NCI-H2107 treated with DMSO at 0.1 percent for 48 hours (cell line): ENCODE data around the gene ABCC8.
"Not testable (repeated sequence)": the region's sequence is repeated elsewhere in the genome, so short reads cannot be mapped to it uniquely, and the experiment has no call there.

Experiments
- DNase-seq: peaks from one replicate; lab custom pipeline; 2025; ENCODE audit not compliant: unreplicated experiment; lab: John Stamatoyannopoulos, UW

Gene ABCC8

DNA sequence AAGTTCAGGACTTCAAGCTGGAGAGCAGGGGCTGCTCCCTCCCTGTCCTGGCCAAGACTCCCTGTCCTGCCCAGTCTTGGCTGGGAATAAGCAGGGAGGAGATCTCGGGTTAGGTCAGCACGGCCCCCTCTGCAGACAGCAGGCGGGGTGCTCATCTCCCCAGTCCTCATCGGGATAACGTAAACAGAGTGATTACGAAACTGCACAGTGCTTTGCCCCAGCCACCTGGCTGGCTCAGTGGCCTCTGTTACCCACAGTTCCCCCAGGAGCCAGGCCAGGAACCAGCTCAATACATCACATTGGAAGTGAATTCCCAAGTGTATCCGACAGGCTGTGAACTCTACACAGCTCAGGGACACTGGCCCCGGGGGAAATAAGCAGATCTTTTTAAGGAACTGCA lies 45.5 kb downstream of the ABCC8 start:
- peak; percentile 43 for DNase-seq

DNA sequence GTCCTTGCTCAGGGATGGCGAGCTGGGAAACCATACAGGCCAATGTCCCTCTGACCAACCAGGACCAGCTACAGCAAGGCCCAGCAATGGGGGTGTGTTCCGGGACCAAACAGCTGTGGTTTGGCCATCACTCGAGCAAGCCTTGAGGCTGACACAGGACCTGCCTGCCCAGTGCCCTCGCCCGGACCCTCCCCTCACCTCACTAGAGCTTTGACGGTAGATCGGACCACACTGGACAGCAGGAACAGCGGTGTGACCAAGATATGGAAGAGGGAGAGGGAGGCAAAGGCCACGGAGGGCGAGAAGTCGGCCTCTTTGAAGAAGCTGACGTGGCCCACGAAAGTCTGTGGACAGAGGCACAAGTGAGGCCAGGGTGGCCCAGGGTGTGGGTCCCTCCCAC lies 46.0 kb downstream of the ABCC8 start:
- DNase-seq = no peak

DNA sequence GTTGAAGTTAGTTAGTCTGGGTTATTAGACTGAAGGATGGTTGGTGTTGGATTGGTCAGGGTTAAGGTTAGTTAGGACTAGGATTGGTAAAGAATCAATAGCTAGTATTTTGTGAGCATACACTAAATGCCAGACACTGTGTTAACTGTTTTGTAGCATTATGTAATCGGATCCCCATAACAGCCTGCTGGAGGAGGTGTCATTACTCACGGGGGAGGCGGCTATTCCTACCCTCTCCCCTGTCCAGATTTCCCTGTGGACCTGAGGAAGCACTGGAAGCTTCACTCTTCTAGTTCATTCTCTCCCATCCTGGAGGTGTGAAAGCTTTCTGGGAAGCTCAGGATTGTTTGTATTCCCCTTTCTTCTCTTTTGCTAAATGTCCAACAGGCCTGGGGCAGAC lies 47.7 kb downstream of the ABCC8 start:
- no peak for DNase-seq

DNA sequence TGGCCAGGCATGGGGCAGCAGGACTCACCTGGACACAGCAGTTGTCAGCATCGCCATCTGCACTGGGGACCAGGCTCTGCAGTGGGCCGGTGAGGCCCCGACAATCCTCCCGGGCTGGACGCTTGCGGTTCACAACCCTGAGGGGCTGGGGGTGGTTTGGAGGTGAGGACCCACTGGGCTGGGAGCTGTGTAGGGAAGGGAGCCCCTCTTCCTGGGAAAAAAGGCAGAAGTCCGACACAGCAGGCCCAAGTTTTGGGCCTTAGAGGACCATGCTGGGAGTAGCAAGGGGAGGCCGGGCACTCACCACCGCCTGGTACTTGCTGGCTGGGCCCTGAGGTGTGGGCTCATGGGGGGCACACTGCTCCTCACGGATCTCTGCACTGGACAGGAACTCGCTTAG lies 48.4 kb downstream of the ABCC8 start:
- no peak for DNase-seq

DNA sequence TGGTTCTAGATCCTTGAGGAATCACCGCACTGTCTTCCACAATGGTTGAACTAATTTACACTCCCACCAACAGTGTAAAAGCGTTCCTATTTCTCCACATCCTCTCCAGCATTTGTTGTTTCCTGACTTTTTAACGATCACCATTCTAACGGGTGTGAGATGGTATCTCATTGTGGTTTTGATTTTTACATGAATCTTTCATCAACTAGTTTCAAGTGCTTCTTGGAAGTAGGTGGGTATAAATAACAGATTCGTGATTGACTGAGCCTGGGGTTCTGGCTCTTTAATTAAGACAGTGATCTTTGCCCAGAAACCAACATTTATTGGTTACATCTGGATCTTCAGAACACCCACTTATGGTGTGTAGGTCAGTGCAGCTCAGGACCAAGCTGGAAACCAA lies 50.4 kb downstream of the ABCC8 start:
- not testable (repeated sequence) for DNase-seq

DNA sequence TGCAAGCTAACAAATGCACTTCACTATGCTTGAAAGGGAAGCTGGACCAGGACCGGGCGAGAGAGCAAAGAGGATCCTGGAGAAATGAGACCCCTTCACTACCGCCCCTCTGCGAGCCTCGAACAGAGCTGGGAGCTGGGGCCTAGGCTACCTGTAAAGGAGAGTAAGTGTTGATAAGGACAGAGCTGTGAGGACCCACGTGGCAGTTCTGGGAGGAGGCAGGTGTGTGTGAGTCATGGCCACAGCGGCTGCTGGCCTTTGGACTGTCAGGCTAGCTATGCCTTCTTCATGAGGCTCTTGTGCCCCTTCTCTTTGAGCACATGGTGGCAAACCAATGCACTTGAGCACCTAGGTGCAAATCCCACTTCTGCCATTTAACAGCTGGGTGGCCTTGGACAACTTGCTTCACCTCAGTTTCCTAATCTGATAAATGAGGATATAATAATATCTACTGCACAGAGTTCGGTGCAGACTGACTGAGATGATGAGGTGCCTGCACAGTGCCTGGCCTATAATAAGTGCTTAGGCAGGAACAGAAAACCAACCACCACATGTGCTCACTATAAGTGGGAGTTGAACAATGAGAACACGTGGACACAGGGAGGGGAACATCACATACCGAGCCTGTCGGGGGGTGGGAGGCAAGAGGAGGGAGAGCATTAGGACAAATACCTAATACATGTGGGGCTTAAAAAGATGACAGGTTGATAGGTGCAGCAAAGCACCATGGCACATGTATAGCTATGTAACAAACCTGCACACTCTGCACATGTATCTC lies 52.9 kb downstream of the ABCC8 start:
- DNase-seq = no peak

DNA sequence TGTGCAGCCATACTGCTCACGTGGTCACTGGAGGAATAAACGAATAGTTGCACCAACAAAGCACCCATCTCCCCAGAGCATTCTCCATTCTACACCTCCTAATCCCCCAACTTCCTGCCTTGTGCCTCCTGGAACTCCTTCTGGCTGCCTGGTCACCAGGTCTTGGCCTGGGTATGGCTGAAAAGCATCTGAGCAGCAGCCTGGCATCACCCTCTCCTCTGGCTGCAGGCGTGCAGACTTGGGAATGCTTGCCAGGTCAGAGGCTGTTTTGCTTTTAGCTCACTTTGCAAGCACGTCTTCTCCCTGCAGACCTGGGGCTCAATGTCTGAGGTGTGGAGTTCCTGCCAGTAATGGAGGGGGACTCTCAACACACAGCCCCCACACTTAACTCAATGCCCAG lies 54.9 kb downstream of the ABCC8 start:
- DNase-seq = no peak

DNA sequence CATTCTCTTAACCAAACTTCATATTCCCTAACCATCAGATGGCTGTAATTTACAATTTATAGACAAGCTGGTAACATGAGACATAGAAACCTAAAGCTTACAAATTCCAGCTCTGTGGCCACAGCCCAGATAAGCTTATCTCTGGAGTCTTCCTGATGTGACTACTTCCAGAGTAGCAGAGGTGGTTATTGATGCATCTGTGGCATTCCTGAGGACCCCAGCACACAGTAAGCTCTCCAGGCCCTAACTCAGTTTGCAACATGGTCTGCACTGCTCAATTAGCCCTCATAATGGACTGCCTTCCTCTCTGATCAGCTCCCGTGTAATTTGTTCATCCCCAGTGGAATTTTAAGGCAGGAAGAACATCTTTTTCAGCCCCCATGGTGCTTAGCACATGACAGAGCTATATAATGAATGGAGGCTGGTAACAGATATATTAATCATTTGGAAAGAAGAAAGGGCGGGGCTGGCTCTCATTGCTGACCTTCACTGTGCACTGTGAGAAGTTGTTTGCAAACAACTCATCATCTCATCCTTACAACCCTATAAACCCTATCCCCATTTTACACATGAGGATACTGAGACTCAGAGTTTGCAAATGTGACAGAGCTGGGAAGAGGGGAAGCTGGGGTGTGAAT lies 58.1 kb downstream of the ABCC8 start:
- no peak for DNase-seq

DNA sequence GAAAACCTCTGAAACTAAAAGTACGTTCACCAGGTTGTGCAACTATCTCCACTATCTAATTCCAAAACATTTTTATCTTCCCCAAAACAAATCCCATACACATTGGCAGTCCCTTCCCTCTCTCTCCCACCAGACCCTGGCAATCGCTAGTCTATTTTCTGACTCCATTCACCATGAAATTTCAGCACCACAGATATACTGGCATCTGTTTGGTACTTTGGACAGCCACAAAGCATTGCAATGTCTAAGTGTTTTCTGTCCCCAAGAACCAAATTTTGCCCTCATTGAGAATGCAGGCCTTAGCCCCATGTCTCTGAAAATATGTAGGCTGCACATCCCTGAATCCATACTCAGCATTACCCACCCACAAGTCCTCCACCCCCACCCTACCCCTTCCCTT lies 60.2 kb downstream of the ABCC8 start:
- no peak for DNase-seq

DNA sequence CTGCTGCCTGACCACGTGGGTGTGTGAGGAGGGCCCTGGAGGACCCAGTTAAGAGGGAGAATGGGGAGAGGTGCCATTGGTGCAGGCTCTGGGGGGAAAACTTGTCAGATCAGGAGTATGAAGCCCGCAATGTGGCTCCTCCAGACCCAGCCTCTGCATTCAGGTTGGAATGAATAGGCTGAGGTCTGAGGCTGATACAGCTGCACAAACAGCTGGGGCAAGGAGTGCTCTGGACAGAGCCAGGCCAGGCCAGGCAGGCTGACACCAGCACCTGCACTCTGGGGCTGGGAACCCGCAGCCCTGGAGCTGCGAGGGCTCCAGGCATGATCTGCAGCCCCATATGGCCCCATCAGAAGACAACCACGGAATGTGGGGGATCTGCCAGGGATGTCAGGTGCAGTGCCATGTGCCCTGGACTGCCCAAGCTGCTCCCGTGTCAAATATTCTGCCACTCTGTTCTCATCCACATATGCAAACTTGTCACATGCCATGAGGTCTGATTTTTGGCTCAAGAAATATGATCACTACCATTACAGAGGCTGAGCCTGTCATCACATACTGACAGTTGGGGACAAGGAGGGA lies 61.0 kb downstream of the ABCC8 start:
- DNase-seq = no peak

DNA sequence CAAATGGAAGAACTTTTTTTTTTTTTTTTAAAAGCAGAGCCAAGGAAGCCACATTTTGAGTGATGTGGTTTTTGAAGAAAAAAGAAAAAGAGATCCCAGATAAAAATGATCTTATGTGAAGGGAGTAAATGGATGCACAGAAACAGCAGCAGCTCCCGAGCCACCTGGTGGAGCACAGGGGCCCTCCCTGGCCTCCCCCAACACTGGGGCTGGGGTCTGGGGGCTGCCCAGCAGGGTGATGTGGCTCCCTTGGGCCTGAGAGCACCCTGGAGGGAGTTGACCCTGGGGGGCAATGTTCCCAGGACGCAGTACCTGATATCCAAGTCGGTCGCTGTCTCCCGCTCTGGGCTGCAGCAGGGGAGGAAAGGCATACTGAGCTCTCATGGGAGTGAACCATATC lies 61.7 kb downstream of the ABCC8 start:
- no peak for DNase-seq

DNA sequence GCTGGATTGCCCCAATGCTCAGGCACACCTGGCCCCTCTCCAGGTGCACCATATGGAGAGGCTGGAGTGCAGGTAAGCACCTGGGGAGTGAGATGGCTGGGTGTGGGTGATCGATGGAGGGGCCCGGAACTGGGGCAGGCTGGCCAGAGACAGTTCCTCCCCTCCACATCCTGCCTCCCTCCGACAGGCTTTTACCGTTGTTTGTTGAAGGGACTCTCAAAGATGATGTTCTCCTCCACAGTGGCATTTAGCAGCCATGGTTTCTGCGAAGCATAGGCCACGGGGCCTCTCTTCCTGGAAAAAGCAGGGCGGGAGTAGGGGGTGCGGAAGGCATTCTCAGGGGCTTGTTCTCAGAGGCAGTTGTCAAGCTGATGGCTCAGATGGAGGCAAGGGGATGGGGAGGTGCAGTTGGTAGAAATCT lies 62.3 kb downstream of the ABCC8 start:
- peak; percentile 61 for DNase-seq

DNA sequence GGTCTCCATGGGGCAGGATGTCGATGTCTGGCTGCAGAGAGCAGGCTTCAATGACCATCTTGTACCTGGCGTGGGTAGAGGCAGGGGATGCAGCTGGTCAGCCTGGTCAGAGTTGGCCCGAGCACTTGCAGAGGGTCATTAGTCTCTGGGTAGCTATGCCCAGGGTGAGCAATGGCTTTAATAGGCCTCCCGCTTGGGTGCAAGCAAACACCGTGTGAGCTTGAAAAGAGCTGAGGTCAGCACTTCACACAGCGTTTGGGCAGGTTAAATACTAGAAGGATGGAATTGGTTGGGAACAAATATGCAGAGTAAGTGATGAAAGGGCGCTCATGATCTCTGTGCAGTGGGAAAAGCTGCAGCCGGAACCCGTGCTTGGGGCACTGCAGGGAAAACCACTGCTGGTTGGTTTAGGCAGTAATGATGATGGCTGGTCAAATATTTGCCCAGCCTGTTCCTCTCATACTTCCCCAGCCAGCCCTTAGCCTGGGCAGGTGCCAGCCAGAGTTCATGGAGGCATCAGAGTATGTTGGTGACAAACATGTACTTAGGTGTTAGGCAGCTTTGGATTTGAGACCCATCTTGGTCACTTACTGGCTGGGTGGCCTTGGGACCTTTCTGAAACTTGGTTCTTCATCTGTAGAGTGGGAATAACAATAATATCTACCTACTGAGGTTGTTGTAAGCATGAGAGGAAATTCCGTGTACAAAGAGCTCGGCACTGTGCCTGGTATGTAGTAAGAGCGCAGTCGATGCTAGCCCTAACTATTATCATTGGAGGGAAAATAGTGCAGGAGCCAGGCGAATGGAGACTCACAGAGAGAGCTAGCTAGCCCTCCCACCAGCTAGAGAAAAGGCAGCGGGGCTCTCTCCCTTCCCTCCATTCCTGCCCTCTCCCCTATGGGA lies 63.0 kb downstream of the ABCC8 start:
- DNase-seq = no peak

DNA sequence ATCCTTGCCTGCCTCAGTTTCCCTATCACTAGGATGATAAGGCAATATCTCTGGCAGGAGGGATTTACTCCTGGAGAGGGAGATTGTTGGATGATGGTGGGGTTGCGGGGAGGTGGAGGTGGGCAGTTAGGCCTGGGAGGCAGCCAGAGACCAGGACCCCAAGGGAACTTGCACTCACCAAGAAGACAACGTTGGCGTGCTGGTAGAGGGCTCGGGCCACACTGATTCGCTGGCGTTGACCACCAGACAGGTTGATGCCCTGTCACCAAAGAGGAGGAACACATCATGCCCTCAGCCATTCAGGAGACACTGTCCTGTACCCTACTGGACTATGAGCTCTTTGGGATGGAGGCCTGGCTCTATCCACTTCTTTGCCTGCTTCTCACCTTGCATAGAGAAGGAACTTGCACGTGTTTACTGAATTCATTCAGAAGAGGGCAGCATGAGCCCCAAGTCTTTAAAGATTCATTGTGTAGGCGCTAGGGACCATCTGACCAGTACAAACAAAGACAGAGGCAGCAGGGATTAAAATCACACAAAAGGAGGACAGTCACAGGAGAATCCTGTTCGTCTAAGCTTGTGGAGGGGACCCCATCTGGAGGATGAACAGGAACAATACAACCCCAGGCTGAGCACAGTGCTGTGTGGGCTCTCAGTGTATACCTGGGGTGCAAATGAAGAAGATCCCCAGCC lies 64.0 kb downstream of the ABCC8 start:
- no peak for DNase-seq

DNA sequence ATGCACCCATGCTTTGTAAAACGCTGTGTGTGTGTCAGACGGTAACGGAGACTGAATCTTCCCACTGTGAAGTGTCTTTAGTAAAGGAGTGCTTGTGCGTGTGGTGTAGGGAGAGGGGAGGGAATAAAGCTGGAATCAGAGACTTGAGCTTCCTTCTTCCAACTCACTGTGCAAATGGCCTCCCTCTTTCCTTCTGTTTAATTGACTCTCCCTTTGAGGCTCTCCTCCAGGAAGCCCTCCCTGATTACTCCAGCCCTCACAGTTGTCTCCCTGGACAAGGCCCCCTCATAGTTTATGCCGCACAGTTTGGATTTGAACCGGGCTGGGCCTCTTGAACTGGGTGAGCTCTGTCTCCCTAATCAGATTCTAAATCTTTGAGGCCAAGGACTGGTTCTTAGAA lies 65.2 kb downstream of the ABCC8 start:
- no peak for DNase-seq

DNA sequence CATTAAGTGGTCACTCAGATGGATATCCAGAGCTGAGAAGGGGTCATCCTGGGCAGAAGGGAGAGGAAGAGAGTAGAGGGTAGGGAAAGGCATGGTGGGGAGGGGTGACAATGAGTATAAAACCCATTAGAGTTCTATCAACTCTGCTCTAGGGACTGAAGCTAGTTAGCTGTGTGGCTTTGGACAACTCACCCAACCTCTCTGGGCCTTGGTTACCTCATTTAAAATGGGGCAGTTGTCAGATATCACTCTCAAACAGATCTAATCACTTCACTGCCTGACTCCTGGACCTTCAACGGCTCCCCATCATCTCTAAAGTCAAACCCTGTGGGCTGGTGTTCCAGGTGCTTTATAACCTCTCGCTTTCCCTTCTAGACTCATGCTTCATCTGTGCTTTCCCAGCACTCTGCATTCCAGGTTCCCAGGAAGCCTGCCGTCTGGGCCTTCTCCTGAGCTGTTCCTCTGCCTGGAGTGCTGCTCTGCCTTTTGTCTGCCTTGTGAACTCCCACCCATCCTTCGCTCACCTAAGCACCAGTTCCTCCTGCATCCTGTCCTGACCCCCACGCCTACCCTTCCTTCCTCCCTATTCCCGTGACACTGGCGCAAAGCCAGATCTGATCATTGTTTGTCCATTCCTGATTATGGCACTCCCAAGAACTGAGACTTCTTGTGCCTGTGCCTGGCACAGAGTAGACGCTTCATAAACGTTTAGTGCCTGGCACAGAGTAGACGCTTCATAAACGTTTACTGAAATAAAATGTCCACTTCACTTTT lies 65.9 kb downstream of the ABCC8 start:
- no peak for DNase-seq

DNA sequence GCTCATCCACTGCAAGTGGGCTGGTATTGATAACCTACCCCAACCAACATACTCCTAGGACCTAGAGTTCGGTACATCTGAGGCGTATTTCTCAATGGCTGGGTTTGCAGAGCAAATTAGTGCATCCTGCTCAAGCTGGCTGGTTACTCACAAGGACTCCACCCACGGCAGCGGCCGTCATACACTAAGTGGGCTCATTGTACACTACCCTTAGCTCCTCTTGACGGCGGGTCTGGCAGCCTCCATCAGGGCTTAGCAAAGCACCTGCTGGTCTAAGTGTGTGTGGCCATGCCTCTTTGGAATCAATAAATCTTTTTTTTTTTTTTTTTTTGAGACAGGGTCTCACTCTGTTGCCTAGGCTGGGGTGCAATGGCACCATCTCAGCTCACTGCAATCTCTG lies 68.0 kb downstream of the ABCC8 start:
- DNase-seq = no peak

DNA sequence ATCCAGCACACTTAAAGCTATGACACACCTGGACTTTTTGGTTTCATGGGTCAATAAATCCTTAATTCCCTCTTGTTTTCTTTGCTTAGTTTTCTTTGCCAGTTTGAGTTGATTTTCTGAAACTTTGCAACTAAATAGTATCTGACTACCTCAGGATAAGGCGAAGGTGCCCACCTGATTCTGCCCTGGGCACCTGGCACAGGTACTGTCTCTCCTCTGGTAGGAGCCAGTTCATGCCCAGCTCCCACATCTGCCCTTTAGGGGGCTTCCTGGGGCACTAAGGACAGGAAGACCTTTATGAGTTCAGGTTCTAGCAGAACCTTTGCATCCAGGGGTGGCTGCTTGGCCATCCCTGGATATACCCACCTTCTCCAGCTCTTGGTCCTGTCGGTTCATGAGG lies 68.6 kb downstream of the ABCC8 start:
- DNase-seq = no peak

DNA sequence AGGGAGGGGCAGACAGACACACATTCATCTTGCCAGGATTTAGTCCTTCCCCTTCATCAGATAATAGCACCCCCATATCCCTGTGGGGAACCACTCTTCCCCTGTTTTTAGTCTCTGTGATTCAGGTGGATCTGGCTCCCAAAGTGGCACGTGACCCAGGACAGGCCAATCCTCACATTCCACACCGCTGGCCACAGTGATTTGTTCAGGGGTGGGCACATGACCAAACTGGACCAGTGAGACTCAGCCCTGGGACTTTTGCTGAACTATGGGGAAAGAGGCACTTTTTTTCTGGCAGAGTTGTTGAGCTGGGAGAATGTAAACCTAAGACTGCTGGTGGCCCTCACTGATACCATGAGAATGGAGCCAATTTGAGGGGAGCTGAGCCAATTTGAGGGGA lies 69.1 kb downstream of the ABCC8 start:
- DNase-seq = no peak

DNA sequence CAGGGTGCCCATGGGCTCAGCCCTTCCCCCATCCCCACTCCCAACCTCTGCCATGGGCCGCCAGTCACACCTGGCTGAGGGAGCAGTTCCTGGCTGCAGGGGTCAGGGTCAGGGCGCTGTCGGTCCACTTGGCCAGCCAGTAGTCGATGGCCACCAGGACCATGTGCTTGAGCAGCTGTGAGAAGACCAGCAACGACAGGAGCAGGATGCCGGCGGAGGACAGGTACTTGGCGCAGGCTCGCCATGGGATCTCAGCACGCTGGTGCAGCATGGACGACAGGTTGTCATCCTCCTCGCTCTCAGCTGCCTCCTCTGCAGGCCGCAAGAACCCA lies 69.9 kb downstream of the ABCC8 start:
- no peak for DNase-seq
